ENCODE measurements around the gene DIP2B. TPM values are rescaled to one million over a fixed set of nuclear protein-coding genes. Genes with fewer than 3 reads are reported as not detected.

The DIP2B gene
- total RNA-seq, 1 experiment from 2014 or later: 20.0 TPM

GRCh38 chr12:50538182-50538581 is 33.4 kb downstream of the DIP2B start:
- Histone ChIP-seq H4K91ac (ENCODE audit: insufficient read length, low read depth, low read length) (no peak overlapping the region), H3K79me2 (ENCODE audit: insufficient read depth, low read length) (peaks cover under 1% of the 10 kb centered on the region; the same call in 1 of the 2 replicates), H3K18ac (ENCODE audit: insufficient read length, low read depth, low read length) (no peak overlapping the region), H3K4me1 (ENCODE audit: insufficient read depth, low read length) (peaks cover 3% of the 10 kb centered on the region; the same call in 1 of the 2 replicates), H2BK5ac (ENCODE audit: insufficient read length, low read length) (no peak overlapping the region), H3K23me2 (ENCODE audit: insufficient read length, low read depth, low read length, poor library complexity, severe bottlenecking) (no peaks in the 10 kb centered on the region), H3K27me3 (ENCODE audit: insufficient read depth, low read length) (no peaks in the 10 kb centered on the region), H2BK120ac (ENCODE audit: low read depth, low read length, poor library complexity, severe bottlenecking) (no peak overlapping the region), H3K79me1 (ENCODE audit: insufficient read depth, low read depth, low read length, poor library complexity, severe bottlenecking) (peaks cover 6% of the 10 kb centered on the region), H3K14ac (ENCODE audit: insufficient read depth, low read length) (no peak overlapping the region), H3K4me2 (ENCODE audit: insufficient read depth, insufficient read length, low read length) (no peak overlapping the region), H2AK5ac (ENCODE audit: insufficient read length, low read length) (no peak overlapping the region), H3T11ph (ENCODE audit: low read length) (no peak overlapping the region), H4K5ac (ENCODE audit: insufficient read length, low read depth, low read length) (no peak overlapping the region), H3K4ac (ENCODE audit: low read depth, low read length) (no peak overlapping the region), H2BK15ac (ENCODE audit: low read depth, low read length) (no peak overlapping the region), H4K20me1 (ENCODE audit: control insufficient read depth, insufficient read depth, insufficient read length) (no peaks in the 10 kb centered on the region), H3K27ac (ENCODE audit: insufficient read length, low read depth, low read length) (no peak overlapping the region), H3K23ac (ENCODE audit: insufficient read length, low read depth, low read length) (no peak overlapping the region), H2AFZ (ENCODE audit: low read length) (no peak overlapping the region), H3K56ac (ENCODE audit: insufficient read length, low read depth, low read length) (no peak overlapping the region), H2BK20ac (ENCODE audit: low read depth, low read length, poor library complexity, severe bottlenecking) (peak overlapping the region; percentile 32), H4K8ac (replicated peaks; ENCODE audit: insufficient read length, low read depth, low read length) (no peak overlapping the region), H2BK12ac (ENCODE audit: insufficient read length, low read depth, low read length) (no peak overlapping the region), H3K9ac (ENCODE audit: extremely low read depth, insufficient read length, low read length) (no peak overlapping the region), H3K9me3 (ENCODE audit: control insufficient read depth, low read depth, low read length) (no peaks in the 10 kb centered on the region)
- no CpG with 5 or more reads among the region's 3 CpGs for WGBS (ENCODE audit: extremely low coverage, insufficient read length, low lambda C conversion rate)
- Mint-ChIP-seq H3K36me3 (ENCODE audit: insufficient read depth in 1 of 3, low read depth in 3 of 3) (no peaks in the 10 kb centered on the region; a peak in 1 of 7 replicates), H3K27ac (peak overlapping the region; percentile 36 to 91 (median 78); a peak in 6 of 7 replicates), H3K4me1 (peaks cover 22 to 26% of the 10 kb centered on the region in 2 experiments), H3K4me3 (no peak overlapping the region), H3K9me3 (no peaks in the 10 kb centered on the region), H3K27me3 (ENCODE audit: low read depth) (no peaks in the 10 kb centered on the region)
- no peak for TF ChIP-seq CTCF (conservative IDR thresholded peaks at IDR 0.05)
- DNase-seq: no peak

All from H9 (cell line).